GM12874 (cell line): ENCODE results near the gene CPT2.

Source experiments
- TF ChIP-seq, protein P1 (sequence below): IDR thresholded peaks from 2 replicates; pipeline ENCODE4 v1.5.1; 2011; ENCODE audit warnings: low read depth, mild to moderate bottlenecking, control low read depth, low read length, moderate library complexity; ENCODE audit not compliant: insufficient read depth

The CPT2 gene

DNA sequence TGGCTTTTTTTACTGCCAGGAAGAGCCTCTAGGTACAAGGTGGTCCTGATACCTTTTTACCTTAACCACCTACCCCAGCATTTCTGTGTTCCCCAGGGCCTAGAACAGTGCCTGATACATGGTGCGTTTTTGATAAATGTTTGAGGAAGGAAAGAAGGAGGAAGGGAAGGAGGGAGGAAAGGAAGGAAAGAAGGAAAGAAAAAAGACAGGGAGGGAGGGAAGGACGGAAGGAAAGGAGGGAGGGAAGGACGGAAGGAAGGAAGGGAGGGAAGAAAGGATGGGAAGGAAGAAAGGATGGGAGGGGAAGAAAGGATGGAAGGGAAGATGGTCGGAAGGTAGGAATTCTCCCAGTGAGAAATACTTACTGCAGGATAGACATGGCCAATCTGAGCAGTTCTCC lies 53.7 kb downstream of the CPT2 start:
- TF ChIP-seq, protein P1, sequence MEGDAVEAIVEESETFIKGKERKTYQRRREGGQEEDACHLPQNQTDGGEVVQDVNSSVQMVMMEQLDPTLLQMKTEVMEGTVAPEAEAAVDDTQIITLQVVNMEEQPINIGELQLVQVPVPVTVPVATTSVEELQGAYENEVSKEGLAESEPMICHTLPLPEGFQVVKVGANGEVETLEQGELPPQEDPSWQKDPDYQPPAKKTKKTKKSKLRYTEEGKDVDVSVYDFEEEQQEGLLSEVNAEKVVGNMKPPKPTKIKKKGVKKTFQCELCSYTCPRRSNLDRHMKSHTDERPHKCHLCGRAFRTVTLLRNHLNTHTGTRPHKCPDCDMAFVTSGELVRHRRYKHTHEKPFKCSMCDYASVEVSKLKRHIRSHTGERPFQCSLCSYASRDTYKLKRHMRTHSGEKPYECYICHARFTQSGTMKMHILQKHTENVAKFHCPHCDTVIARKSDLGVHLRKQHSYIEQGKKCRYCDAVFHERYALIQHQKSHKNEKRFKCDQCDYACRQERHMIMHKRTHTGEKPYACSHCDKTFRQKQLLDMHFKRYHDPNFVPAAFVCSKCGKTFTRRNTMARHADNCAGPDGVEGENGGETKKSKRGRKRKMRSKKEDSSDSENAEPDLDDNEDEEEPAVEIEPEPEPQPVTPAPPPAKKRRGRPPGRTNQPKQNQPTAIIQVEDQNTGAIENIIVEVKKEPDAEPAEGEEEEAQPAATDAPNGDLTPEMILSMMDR = no peak

DNA sequence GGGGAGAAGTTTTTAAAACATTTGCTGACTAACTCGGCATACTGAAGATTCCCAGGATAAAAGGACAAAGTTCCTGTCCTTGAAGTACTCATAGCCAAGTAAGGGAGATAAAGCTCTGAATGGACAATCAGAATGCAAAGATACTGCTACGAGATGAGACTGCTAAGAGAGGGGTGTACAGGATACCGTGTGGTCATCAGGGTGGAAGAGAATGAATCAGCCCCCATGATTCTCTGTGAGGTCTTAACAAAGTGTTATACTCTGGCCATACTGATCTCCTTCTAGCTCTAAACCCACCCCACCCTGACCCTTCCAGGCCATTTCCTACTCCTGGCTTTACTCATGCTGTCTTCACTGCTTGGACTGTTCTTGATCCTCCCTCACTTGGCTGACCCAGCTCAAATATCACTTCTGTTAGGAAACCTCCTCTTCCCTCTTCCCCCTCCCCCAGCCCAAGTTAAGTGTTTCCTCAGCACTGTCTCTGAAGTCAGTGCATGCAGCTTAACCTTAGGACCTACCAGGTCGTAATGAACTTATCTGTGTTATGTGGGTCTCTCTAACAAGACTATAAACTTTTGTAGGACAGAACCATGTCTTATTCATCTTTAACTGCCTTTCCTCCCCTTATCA lies 57.5 kb downstream of the CPT2 start:
- TF ChIP-seq, protein P1 = no peak

DNA sequence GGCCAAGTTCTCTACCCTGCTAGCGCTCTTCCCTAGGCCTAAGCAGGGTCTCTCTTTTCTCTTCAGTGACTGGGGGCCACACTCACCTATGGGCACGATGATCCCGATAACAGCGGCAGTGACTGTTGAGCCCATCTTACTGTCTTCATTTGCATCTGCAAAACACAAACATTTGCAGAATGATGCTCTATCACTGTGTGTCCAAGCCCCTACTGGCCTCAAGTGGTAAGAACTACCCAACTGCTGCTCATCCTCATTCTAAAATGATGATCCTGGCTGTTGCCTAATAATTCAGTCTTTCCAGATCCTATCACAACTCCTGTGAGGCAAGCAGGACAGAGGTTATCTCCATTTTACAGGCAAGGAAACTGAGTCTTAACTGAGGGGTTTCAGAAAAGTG lies 58.4 kb downstream of the CPT2 start:
- TF ChIP-seq, protein P1 = 0 out of 2 replicates have a peak, but pooled peaks have one; percentile 20

DNA sequence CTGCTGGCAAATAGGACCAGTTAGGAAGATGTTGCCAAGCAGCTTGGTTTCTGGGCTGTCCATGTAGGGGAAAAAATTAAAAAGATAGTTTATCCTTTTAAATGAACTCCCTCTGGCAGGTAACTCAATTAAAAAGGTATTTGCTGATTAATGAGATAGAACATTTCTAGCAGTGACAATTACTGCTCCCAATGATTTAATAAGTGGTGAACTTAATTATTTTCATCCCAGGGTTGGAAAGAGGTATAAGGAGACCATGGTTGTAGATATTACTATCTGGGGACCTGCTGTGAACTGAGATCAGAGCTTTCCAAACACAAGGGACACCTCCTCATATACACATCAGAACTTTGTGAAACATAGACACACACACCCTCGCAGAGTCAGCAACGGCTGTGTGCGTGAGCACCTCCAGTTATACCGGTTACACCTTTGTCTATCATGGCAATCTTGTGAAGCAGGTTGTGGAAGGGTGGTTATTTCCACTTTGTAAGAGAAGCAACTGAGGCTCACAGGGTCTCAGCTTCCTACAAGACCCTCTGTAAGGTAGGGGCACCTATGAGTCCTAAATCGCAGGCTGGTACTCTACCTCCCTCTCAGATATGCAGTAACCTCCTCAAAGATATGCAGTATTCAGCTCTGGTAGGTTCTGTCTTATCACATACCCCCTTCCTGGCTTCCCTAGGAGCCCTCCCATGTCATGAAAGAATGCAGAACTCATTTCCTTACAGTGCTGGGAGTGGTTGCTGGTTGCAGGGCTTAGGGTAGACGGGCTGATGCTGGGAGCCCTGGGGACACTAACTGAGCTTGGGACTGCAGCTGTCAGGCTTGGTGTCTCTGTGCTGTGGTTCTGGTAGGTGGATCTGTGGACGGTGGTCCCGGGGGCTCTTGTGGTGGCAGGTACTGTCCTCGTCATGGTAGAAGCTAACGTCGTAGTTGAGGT lies 60.2 kb downstream of the CPT2 start:
- TF ChIP-seq, protein P1 = no peak

DNA sequence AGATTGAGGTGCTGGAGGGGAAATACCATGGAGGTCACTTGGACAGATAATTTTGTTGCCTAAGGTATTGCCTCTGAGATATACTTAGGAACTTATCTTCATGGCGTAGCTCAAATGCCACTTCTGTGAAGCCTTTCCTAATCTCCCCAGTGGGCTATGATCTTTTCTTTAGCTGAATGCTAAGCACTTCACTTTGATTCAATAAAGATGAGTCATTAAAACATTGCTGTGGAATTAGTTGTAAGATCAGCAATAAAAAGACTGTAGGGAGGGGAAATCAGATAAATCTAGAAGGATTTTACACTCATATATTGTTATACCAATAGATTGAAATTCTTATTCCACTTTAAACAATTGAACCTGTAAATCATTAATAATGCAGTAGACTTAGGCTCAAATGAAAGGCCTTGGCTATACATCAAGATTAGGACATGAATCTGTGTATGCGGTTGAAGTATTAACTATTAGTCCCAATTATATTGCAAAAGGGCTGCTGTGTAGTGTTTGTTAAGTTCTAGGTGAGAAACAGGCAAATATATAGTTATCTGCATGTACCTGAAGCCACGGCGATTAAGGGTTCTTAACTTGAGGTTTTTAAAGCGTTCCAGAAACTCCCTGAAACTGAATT lies 60.9 kb downstream of the CPT2 start:
- TF ChIP-seq, protein P1 = no peak

DNA sequence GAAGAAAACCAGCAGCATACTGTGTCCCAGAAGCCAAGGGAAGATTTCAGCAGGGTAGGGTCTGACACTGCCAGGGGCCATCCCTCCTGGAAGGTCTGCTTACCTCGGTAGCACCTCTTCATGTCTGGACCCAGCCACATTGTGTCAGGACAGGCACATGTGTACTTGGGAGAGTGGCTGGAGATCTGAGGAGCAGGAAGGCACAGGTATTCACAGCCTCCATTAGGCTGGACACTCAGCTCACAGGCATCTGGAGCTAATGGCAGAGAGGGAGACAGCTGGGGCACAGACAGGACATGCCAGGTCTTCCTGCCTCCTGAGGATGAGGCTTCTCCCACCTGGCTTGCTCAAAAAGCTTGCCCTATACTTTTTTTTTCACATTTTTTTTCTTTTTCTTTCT lies 61.6 kb downstream of the CPT2 start:
- TF ChIP-seq, protein P1 = no peak

DNA sequence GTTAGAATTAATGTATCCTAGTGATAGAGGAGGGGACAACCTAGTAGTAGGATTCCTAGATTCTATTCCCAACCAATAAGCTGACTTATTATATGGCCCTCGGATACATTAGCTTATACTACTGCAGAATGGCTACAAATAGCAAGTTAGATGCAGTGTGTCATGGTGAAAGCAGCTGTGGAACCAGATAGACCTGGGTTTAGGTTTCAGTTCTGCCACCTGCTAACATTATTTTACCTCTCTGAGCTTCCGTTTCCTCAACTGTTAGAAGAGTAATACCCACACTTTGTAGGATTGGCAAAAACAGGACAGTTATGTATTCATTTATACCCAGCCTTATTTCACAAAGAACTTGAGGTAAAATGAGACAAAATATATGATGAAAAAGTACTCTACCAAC lies 63.3 kb downstream of the CPT2 start:
- TF ChIP-seq, protein P1 = no peak
